Gastroesophageal sphincter (tissue), 4 donors: ENCODE data around the gene ABCC5. TPM values are rescaled to one million over a fixed set of nuclear protein-coding genes. Genes with fewer than 3 reads are reported as not detected.

Experiments
- ATAC-seq: fragments of 150-250 bp; one replicate; pipeline ENCODE4 v1.9.1; 2016; ENCODE audit warnings: mild to moderate bottlenecking, moderate library complexity
- H3K27ac ChIP-seq, 4 donors: fragments of 200-600 bp; sonication (generic) in 3 of 4; 1 replicate in 3 of 4; 2 replicates in 1 of 4; pipeline ENCODE4 v1.5.1; 2016 to 2019
- H3K27me3 ChIP-seq: fragments of 200-600 bp; sonication (generic); one replicate; pipeline ENCODE4 v1.5.1; 2019
- H3K36me3 ChIP-seq, 2 donors: fragments of 200-600 bp; sonication (generic); one replicate each; pipeline ENCODE4 v1.5.1; 2019; ENCODE audit warnings: control low read depth in 1 of 2
- H3K4me1 ChIP-seq, 3 donors: fragments of 200-600 bp; sonication (generic); 1 replicate in 2 of 3; 2 replicates in 1 of 3; pipeline ENCODE4 v1.5.1; 2016 to 2019; ENCODE audit warnings: control low read depth in 2 of 3
- H3K4me3 ChIP-seq, 2 donors: fragments of 200-600 bp; sonication (generic); one replicate each; pipeline ENCODE4 v1.5.1; 2019; ENCODE audit warnings: mild to moderate bottlenecking in 1 of 2, moderate library complexity in 1 of 2
- H3K9me3 ChIP-seq, 3 donors: fragments of 200-600 bp; sonication (generic); one replicate each; pipeline ENCODE4 v1.5.1; 2017 to 2019; ENCODE audit warnings: control low read depth in 2 of 3
- EP300 ChIP-seq: sonication (generic); formaldehyde crosslinking; IDR thresholded peaks from one replicate; pipeline ENCODE4 v1.6.1; 2017; ENCODE audit warnings: antibody characterized with exemption, mild to moderate bottlenecking
- POLR2A ChIP-seq, 2 donors: fragments of 450-650 bp; IDR thresholded peaks; one replicate each; pipeline ENCODE4 v1.6.1; 2017; ENCODE audit warnings: antibody characterized with exemption in 2 of 2, mild to moderate bottlenecking in 2 of 2, moderate library complexity in 1 of 2
- POLR2AphosphoS5 ChIP-seq: sonication (generic); formaldehyde crosslinking; IDR thresholded peaks from one replicate; pipeline ENCODE4 v1.6.1; 2017; ENCODE audit warnings: antibody characterized with exemption
- WGBS, 2 donors: methylation state at CpG; one replicate each; pipeline ENCODE4 v1.1.5; 2018; ENCODE audit warnings: low coverage in 1 of 2; 5-methylcytosine and 5-hydroxymethylcytosine counted together
- total RNA-seq, 4 donors: library from RNA; depleted of rRNA; stranded (reverse); fragments of >200 nt; gene quantifications; one replicate each; pipeline ENCODE4 v1.1.0, GENCODE V29; 2016
- TF ChIP-seq, protein P1 (sequence below), 4 experiments: fragments of 200-600 bp in 2 of 4; fragments of 450-650 bp in 2 of 4; sonication (generic) in 1 of 4; IDR thresholded peaks; one replicate each; pipeline ENCODE4 v1.5.1; 2017 to 2019; ENCODE audit warnings: antibody characterized with exemption in 4 of 4, mild to moderate bottlenecking in 2 of 4, moderate library complexity in 2 of 4

Gene ABCC5
- total RNA-seq, 4 donors from 2014 or later = 16.2 to 25.1 (median 17.5) TPM

DNA sequence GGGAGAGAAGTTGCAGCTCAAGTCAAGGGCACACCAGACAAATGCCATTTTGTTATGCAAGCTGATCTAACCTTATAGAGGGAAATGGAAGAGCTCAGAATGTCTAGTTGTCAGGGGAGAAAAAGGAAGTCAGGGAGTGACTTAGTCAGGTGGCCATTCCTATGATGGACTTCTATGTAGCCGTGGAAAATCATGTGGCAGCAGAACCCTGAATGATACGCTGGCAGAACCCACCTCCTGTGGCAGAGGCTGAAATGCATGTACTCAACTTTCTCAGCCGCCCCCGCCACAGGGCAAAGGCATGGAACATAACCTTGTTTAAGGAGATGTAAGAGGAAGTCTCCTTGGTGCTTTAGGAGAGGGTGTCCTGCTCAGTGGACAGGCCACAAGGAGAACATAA is 95.3 kb downstream of the ABCC5 start:
- TF ChIP-seq, protein P1, sequence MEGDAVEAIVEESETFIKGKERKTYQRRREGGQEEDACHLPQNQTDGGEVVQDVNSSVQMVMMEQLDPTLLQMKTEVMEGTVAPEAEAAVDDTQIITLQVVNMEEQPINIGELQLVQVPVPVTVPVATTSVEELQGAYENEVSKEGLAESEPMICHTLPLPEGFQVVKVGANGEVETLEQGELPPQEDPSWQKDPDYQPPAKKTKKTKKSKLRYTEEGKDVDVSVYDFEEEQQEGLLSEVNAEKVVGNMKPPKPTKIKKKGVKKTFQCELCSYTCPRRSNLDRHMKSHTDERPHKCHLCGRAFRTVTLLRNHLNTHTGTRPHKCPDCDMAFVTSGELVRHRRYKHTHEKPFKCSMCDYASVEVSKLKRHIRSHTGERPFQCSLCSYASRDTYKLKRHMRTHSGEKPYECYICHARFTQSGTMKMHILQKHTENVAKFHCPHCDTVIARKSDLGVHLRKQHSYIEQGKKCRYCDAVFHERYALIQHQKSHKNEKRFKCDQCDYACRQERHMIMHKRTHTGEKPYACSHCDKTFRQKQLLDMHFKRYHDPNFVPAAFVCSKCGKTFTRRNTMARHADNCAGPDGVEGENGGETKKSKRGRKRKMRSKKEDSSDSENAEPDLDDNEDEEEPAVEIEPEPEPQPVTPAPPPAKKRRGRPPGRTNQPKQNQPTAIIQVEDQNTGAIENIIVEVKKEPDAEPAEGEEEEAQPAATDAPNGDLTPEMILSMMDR (IDR thresholded peaks at IDR 0.05) = no peak
- TF ChIP-seq POLR2AphosphoS5 (no peak), POLR2A (IDR thresholded peaks at IDR 0.05) (no peak), EP300 (no peak)
- Histone ChIP-seq H3K36me3 (peaks cover 0 to 80% of the 10 kb centered on the region in 2 donors), H3K9me3 (no peaks in the 10 kb centered on the region), H3K4me3 (no peak overlapping the region), H3K4me1 (no peaks in the 10 kb centered on the region), H3K27ac (no peak overlapping the region), H3K27me3 (no peaks in the 10 kb centered on the region)
- ATAC-seq = no peak
- WGBS, 2 donors = 90 to 100% methylated on average over 1 to 4 of the region's 4 CpGs

- peaks cover 0 to 66% of the 10 kb centered on the region in 2 donors for H3K36me3 ChIP-seq
Measured at GRCh38 chr3:183921096-183921495, 96.6 kb downstream of the ABCC5 start.

GRCh38 chr3:183920416-183920815 is 97.3 kb downstream of the ABCC5 start:
- Histone ChIP-seq H3K4me1 (no peaks in the 10 kb centered on the region), H3K4me3 (no peak overlapping the region), H3K27ac (no peak overlapping the region), H3K36me3 (peaks cover 0 to 60% of the 10 kb centered on the region in 2 donors), H3K9me3 (no peaks in the 10 kb centered on the region), H3K27me3 (no peaks in the 10 kb centered on the region)
- TF ChIP-seq POLR2A (IDR thresholded peaks at IDR 0.05) (no peak), POLR2AphosphoS5 (no peak), EP300 (no peak)
- TF ChIP-seq, protein P1 (IDR thresholded peaks at IDR 0.05) = no peak
- no peak for ATAC-seq
- WGBS, 2 donors = 82 to 84% methylated on average over 7 to 10 of the region's 14 CpGs

More at GRCh38 chr3:183921096-183921495, 96.6 kb downstream of the ABCC5 start:
- H3K27me3 ChIP-seq = no peaks in the 10 kb centered on the region
- 86 to 93% methylated on average over 8 to 15 of the region's 15 CpGs for WGBS, 2 donors
- no peak for ATAC-seq
- H3K4me3 ChIP-seq = no peak overlapping the region
- no peak overlapping the region for H3K27ac ChIP-seq
- H3K4me1 ChIP-seq = no peaks in the 10 kb centered on the region
- TF ChIP-seq EP300 = no peak
- no peak for TF ChIP-seq POLR2A (IDR thresholded peaks at IDR 0.05)
- TF ChIP-seq, protein P1 (IDR thresholded peaks at IDR 0.05) = no peak
- TF ChIP-seq POLR2AphosphoS5 = no peak
- H3K9me3 ChIP-seq = no peaks in the 10 kb centered on the region

GRCh38 chr3:183918178-183918577 is 99.5 kb downstream of the ABCC5 start:
- no peak overlapping the region for H3K4me3 ChIP-seq
- TF ChIP-seq EP300 = no peak
- no peak for TF ChIP-seq POLR2A (IDR thresholded peaks at IDR 0.05)
- no peak for TF ChIP-seq POLR2AphosphoS5
- TF ChIP-seq, protein P1 (IDR thresholded peaks at IDR 0.05) = no peak
- no peak overlapping the region for H3K27ac ChIP-seq
- ATAC-seq = no peak
- no peaks in the 10 kb centered on the region for H3K9me3 ChIP-seq
- no peaks in the 10 kb centered on the region for H3K27me3 ChIP-seq
- 69 to 76% methylated on average over 2 of the region's 2 CpGs for WGBS, 2 donors
- no peaks in the 10 kb centered on the region for H3K4me1 ChIP-seq
- H3K36me3 ChIP-seq = peaks cover 0 to 37% of the 10 kb centered on the region in 2 donors

GRCh38 chr3:183917776-183918175 is 99.9 kb downstream of the ABCC5 start:
- H3K27me3 ChIP-seq = no peaks in the 10 kb centered on the region
- H3K9me3 ChIP-seq = no peaks in the 10 kb centered on the region
- no peak overlapping the region for H3K4me3 ChIP-seq
- H3K4me1 ChIP-seq = no peaks in the 10 kb centered on the region
- H3K36me3 ChIP-seq = peaks cover 0 to 33% of the 10 kb centered on the region in 2 donors
- TF ChIP-seq, protein P1 (IDR thresholded peaks at IDR 0.05) = no peak
- TF ChIP-seq POLR2AphosphoS5 = no peak
- WGBS, 2 donors = 100% methylated on average over 1 of the region's 4 CpGs
- ATAC-seq = no peak
- H3K27ac ChIP-seq = no peak overlapping the region
